Small intestine (tissue), 7 donors: Measurements from ENCODE around the gene TNNC2. TPM values are rescaled to one million over a fixed set of nuclear protein-coding genes. Genes with fewer than 3 reads are reported as not detected.

Experiments
- DNase-seq, 2 donors: peaks; one replicate each; pipeline versions ENCODE4 v3.0.0 to v3.0.0-alpha.2; 2013
- FAIRE-seq: peaks from 2 replicates; lab custom pipeline; 2012; peaks lifted over from hg19 to GRCh38; lab: Jason Lieb, UNC
- H3K27ac ChIP-seq, 3 donors: one replicate each; pipeline ENCODE4 v1.5.1; 2013; ENCODE audit warnings: low read length in 2 of 3, mild to moderate bottlenecking in 2 of 3, control low read depth in 1 of 3, inconsistent platforms in 1 of 3, low read depth in 1 of 3, moderate library complexity in 1 of 3
- H3K27me3 ChIP-seq, 3 donors: one replicate each; pipeline ENCODE4 v1.6.1; 2013; ENCODE audit warnings: low read length in 3 of 3, inconsistent platforms in 1 of 3; ENCODE audit not compliant: control insufficient read depth in 3 of 3, insufficient read depth in 3 of 3
- H3K36me3 ChIP-seq, 3 donors: one replicate each; pipeline ENCODE4 v1.6.1; 2013; ENCODE audit warnings: low read length in 3 of 3, inconsistent platforms in 1 of 3, low read depth in 1 of 3, mild to moderate bottlenecking in 1 of 3, moderate library complexity in 1 of 3; ENCODE audit not compliant: control insufficient read depth in 3 of 3, insufficient read depth in 2 of 3
- H3K4me1 ChIP-seq, 3 donors: one replicate each; pipeline ENCODE4 v1.6.1; 2013; ENCODE audit warnings: low read length in 2 of 3, inconsistent platforms in 1 of 3, low read depth in 1 of 3, mild to moderate bottlenecking in 1 of 3, moderate library complexity in 1 of 3; ENCODE audit not compliant: control insufficient read depth in 3 of 3, insufficient read depth in 2 of 3
- H3K4me3 ChIP-seq, 3 donors: one replicate each; pipeline ENCODE4 v1.5.1; 2013; ENCODE audit warnings: low read length in 3 of 3, control low read depth in 1 of 3, inconsistent platforms in 1 of 3, low read depth in 1 of 3, mild to moderate bottlenecking in 1 of 3, moderate library complexity in 1 of 3
- H3K9me3 ChIP-seq, 2 donors: one replicate each; pipeline ENCODE4 v1.6.1; 2013; ENCODE audit warnings: low read depth in 1 of 2, low read length in 1 of 2; ENCODE audit not compliant: control insufficient read depth in 2 of 2, insufficient read depth in 1 of 2
- WGBS, 3 donors: extraction: QIAGEN DNeasy Blood & Tissue Kit; methylation state at CpG; one replicate each; pipeline ENCODE4 v1.1.7; 2013; 5-methylcytosine and 5-hydroxymethylcytosine counted together
- polyA plus RNA-seq, 4 donors: library from polyadenylated mRNA; stranded (reverse) in 3 of 4; unstranded in 1 of 4; fragments of 200-250 nt in 3 of 4; fragments of 120-200 nt in 1 of 4; gene quantifications; one replicate each; pipeline versions ENCODE4 v1.2.1 to v1.2.3, GENCODE V29; 2013
- donor health status: healthy with polysubstance abuse.
- donor health status: control.
- donor health status: control.
- donor health status: Bipolar disorder and iron deficiency.
- donor health status: healthy.

The TNNC2 gene
- polyA plus RNA-seq, 4 donors = 2.6 to 23.7 (median 13.5) TPM

DNA sequence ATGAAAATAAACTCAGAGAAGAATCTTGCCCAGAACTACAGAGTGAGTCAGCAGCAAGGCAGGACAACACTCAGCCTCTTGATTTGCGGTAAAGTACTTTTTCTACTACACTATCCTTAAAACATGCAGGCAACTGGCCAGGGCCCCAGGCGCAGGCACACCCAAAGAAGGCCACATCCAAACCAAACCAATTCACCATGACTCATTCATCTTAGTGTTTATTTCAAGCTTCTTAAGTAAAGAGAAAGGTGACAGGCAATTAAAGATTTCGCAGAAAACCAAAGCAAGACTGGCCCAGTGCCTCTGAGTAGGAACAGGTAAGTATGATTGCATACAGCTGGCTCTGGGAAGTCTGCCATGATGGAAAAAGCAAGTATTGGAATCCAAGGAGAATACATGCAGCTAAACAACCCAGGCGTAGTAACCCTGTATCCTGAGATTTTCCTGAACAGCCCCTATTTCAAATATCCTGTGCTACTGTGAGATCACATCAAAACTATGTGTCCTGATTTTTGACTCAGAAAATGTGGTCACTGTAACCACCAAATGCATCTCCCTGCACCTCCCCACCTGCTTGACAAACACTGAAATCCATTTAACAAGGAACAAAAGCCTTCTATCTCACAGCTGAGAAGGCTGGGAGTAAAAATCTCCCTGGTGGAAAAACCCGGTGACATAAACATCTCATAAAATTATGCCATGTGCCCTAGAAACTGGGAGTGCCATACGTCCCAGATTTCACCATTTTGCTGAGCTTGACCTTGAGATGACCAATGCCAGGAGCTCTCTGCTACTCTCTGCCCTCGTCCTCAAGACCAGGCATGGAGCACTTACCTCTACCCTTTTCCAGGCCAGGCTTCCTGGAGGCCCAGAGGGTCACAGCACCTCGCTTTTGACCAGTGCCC, 47.8 kb downstream of the TNNC2 start:
- Histone ChIP-seq H3K36me3 (no peaks in the 10 kb centered on the region), H3K27ac (peak overlapping the region in 2 of 3 donors; percentile 54 to 63), H3K4me1 (peaks cover 0 to 7% (median 7%) of the 10 kb centered on the region in 3 donors), H3K27me3 (no peaks in the 10 kb centered on the region), H3K4me3 (no peak overlapping the region), H3K9me3 (no peaks in the 10 kb centered on the region)
- FAIRE-seq (no peak), DNase-seq (peak; percentile 31 to 32)
- WGBS, 3 donors = 44 to 56% (median 45%) methylated on average over 8 of the region's 8 CpGs

GRCh38 chr20:45776931-45777330, 50.2 kb downstream of the TNNC2 start:
- H3K27me3 ChIP-seq = no peaks in the 10 kb centered on the region
- H3K4me3 ChIP-seq = no peak overlapping the region
- no peaks in the 10 kb centered on the region for H3K36me3 ChIP-seq
- H3K9me3 ChIP-seq = no peaks in the 10 kb centered on the region
- 79 to 93% (median 91%) methylated on average over 7 of the region's 7 CpGs for WGBS, 3 donors
- H3K27ac ChIP-seq = no peak overlapping the region
- DNase-seq (no peak), FAIRE-seq (no peak)
- H3K4me1 ChIP-seq = peaks cover 0 to 7% (median 5%) of the 10 kb centered on the region in 3 donors

- H3K27ac ChIP-seq = no peak overlapping the region
- 81 to 87% (median 87%) methylated on average over 6 of the region's 6 CpGs for WGBS, 3 donors
- H3K27me3 ChIP-seq = no peaks in the 10 kb centered on the region
- H3K36me3 ChIP-seq = no peaks in the 10 kb centered on the region
- FAIRE-seq (no peak), DNase-seq (no peak)
- H3K4me3 ChIP-seq = no peak overlapping the region
- H3K4me1 ChIP-seq = peaks cover 0 to 19% (median 2%) of the 10 kb centered on the region in 3 donors
- H3K9me3 ChIP-seq = no peaks in the 10 kb centered on the region
These were observed 51.7 kb downstream of the TNNC2 start for GRCh38 chr20:45775411-45775810.

GRCh38 chr20:45774945-45775344, 52.2 kb downstream of the TNNC2 start:
- H3K4me1 ChIP-seq = peaks cover 0 to 19% (median 2%) of the 10 kb centered on the region in 3 donors
- no peaks in the 10 kb centered on the region for H3K36me3 ChIP-seq
- 13 to 54% (median 51%) methylated on average over 1 to 2 of the region's 2 CpGs for WGBS, 3 donors
- no peaks in the 10 kb centered on the region for H3K27me3 ChIP-seq
- no peaks in the 10 kb centered on the region for H3K9me3 ChIP-seq
- DNase-seq = peak in 1 of 2 donors; percentile 19
- no peak for FAIRE-seq
- no peak overlapping the region for H3K27ac ChIP-seq
- no peak overlapping the region for H3K4me3 ChIP-seq

Other genes starting within 250 kb of the TNNC2 start
- not detected for gene WFDC8, start 248.0 kb downstream of the TNNC2 start, polyA plus RNA-seq
- not detected for gene WFDC10A, start 197.6 kb downstream of the TNNC2 start, polyA plus RNA-seq
- gene WFDC9, start 196.0 kb downstream of the TNNC2 start, polyA plus RNA-seq = not detected
- gene WFDC11, start 157.1 kb downstream of the TNNC2 start, polyA plus RNA-seq = not detected
- under 1 TPM in 1 of 4 donors, not detected in 3; 0.04 TPM for gene WFDC13, start 125.3 kb downstream of the TNNC2 start, polyA plus RNA-seq
- gene WFDC10B, start 122.3 kb downstream of the TNNC2 start, polyA plus RNA-seq = under 1 TPM in 1 of 4 donors, not detected in 3; 0.16 TPM
- gene SPINT4, start 105.0 kb downstream of the TNNC2 start, polyA plus RNA-seq = not detected
- gene WFDC3, start 35.4 kb downstream of the TNNC2 start, polyA plus RNA-seq = under 1 TPM in 2 of 4 donors, not detected in 2; 0.44 to 0.81 TPM
- gene DNTTIP1, start 35.4 kb downstream of the TNNC2 start, polyA plus RNA-seq = 10 to 100 TPM; 27.9 to 42.7 (median 36.9) TPM
- gene UBE2C, start 14.7 kb downstream of the TNNC2 start, polyA plus RNA-seq = 10 to 100 TPM; 10.8 to 99.6 (median 24.0) TPM
- 10 to 100 TPM in 2 of 4 donors, 1 to 10 TPM in 2; 7.8 to 14.6 (median 10.1) TPM for gene SNX21, start 6.5 kb upstream of the TNNC2 start, polyA plus RNA-seq
- 100 to 1,000 TPM in 1 of 4 donors, 10 to 100 TPM in 3; 28.6 to 123 (median 47.6) TPM for gene ACOT8, start 30.1 kb upstream of the TNNC2 start, polyA plus RNA-seq
- gene ZSWIM3, start 30.3 kb upstream of the TNNC2 start, polyA plus RNA-seq = 1 to 10 TPM; 2.7 to 6.8 (median 4.1) TPM
- 10 to 100 TPM in 1 of 4 donors, 1 to 10 TPM in 3; 2.5 to 17.1 (median 3.6) TPM for gene ZSWIM1, start 53.9 kb upstream of the TNNC2 start, polyA plus RNA-seq
- 10 to 100 TPM in 1 of 4 donors, 1 to 10 TPM in 1, not detected in 2; 1.8 to 16.4 TPM for gene SPATA25, start 60.3 kb upstream of the TNNC2 start, polyA plus RNA-seq
- gene NEURL2, start 63.9 kb upstream of the TNNC2 start, polyA plus RNA-seq = 10 to 100 TPM in 1 of 4 donors, 1 to 10 TPM in 3; 2.9 to 20.2 (median 4.0) TPM
- gene CTSA, start 64.0 kb upstream of the TNNC2 start, polyA plus RNA-seq = 1,000 to 10,000 TPM in 1 of 4 donors, 100 to 1,000 TPM in 2, 10 to 100 TPM in 1; 78.9 to 1,454 (median 115) TPM
- 10 to 100 TPM in 3 of 4 donors, 1 to 10 TPM in 1; 2.0 to 67.4 (median 17.1) TPM for gene PLTP, start 84.8 kb upstream of the TNNC2 start, polyA plus RNA-seq
- gene PCIF1, start 107.4 kb upstream of the TNNC2 start, polyA plus RNA-seq = 10 to 100 TPM; 16.1 to 30.0 (median 26.8) TPM
- 10 to 100 TPM; 10.7 to 20.8 (median 13.1) TPM for gene ZNF335, start 144.9 kb upstream of the TNNC2 start, polyA plus RNA-seq
- 1 to 10 TPM in 1 of 4 donors, under 1 TPM in 2, not detected in 1; 0.66 to 3.2 (median 0.81) TPM for gene MMP9, start 181.6 kb upstream of the TNNC2 start, polyA plus RNA-seq
- 1 to 10 TPM in 2 of 4 donors, not detected in 2; 2.1 to 4.6 TPM for gene SLC12A5, start 201.9 kb upstream of the TNNC2 start, polyA plus RNA-seq